ENCODE data around the gene SRSF11. TPM values are rescaled to one million over a fixed set of nuclear protein-coding genes. Genes with fewer than 3 reads are reported as not detected.

SRSF11 gene
- total RNA-seq, 2 donors from 2014 or later = 227 to 232 TPM

GRCh38 chr1:70202173-70202758 is 18.9 kb upstream of the SRSF11 start:
- Mint-ChIP-seq H3K27me3 (ENCODE audit: insufficient read depth) (no peaks in the 10 kb centered on the region), H3K36me3 (ENCODE audit: low read depth) (no peaks in the 10 kb centered on the region), H3K4me3 (no peak overlapping the region), H3K9me3 (no peaks in the 10 kb centered on the region), H3K4me1 (peaks cover 12% of the 10 kb centered on the region), H3K27ac (no peak overlapping the region)
- Histone ChIP-seq H3K36me3 (ENCODE audit: control insufficient read depth, insufficient read depth, low read length) (peaks cover 3% of the 10 kb centered on the region), H3K9me3 (ENCODE audit: control insufficient read depth, low read length) (no peaks in the 10 kb centered on the region), H3K27ac (ENCODE audit: low read depth, low read length) (no peak overlapping the region), H3K27me3 (ENCODE audit: control insufficient read depth, insufficient read depth, low read length, poor library complexity, severe bottlenecking) (no peaks in the 10 kb centered on the region), H3K4me1 (ENCODE audit: control insufficient read depth, insufficient read depth, low read length) (peaks cover 3% of the 10 kb centered on the region), H3K9ac (ENCODE audit: extremely low read depth, low read length, poor library complexity, severe bottlenecking) (no peak overlapping the region), H3K4me3 (ENCODE audit: low read length) (no peak overlapping the region)
- TF ChIP-seq CTCF (conservative IDR thresholded peaks at IDR 0.05) = no peak
- no peak for DNase-seq
- WGBS, 2 experiments (ENCODE audit: insufficient coverage in 1 of 2, insufficient read length in 1 of 2) = 58 to 77% methylated on average over 1 to 2 of the region's 2 CpGs

- TF ChIP-seq CTCF (conservative IDR thresholded peaks at IDR 0.05) = no peak
- H3K4me3 Mint-ChIP-seq = peak overlapping the region; percentile 99
- H3K9me3 ChIP-seq (ENCODE audit: control insufficient read depth, low read length) = no peaks in the 10 kb centered on the region
- H3K4me1 Mint-ChIP-seq = peaks cover 12% of the 10 kb centered on the region
- H3K4me3 ChIP-seq (ENCODE audit: low read length) = peak overlapping the region; percentile 100
- no peak overlapping the region for H3K27ac ChIP-seq (ENCODE audit: low read depth, low read length)
- H3K9me3 Mint-ChIP-seq = no peaks in the 10 kb centered on the region
- no peak for DNase-seq
- peak overlapping the region; percentile 97 for H3K9ac ChIP-seq (ENCODE audit: extremely low read depth, low read length, poor library complexity, severe bottlenecking)
- no peak overlapping the region for H3K27ac Mint-ChIP-seq
- H3K4me1 ChIP-seq (ENCODE audit: control insufficient read depth, insufficient read depth, low read length) = peaks cover 4% of the 10 kb centered on the region
- H3K36me3 ChIP-seq (ENCODE audit: control insufficient read depth, insufficient read depth, low read length) = peaks cover 22% of the 10 kb centered on the region
- no peaks in the 10 kb centered on the region for H3K27me3 ChIP-seq (ENCODE audit: control insufficient read depth, insufficient read depth, low read length, poor library complexity, severe bottlenecking)
- H3K36me3 Mint-ChIP-seq (ENCODE audit: low read depth) = peaks cover 13% of the 10 kb centered on the region
- 100% methylated on average over 1 of the region's 1 CpG; no CpG with 5 or more reads in 1 of the 2 experiments for WGBS, 2 experiments (ENCODE audit: insufficient coverage in 1 of 2, insufficient read length in 1 of 2)
- H3K27me3 Mint-ChIP-seq (ENCODE audit: insufficient read depth) = no peaks in the 10 kb centered on the region
Observed at GRCh38 chr1:70204139-70204538, 17.0 kb upstream of the SRSF11 start.

GRCh38 chr1:70204600-70204999 is 16.6 kb upstream of the SRSF11 start:
- peaks cover 4% of the 10 kb centered on the region for H3K4me1 ChIP-seq (ENCODE audit: control insufficient read depth, insufficient read depth, low read length)
- no peaks in the 10 kb centered on the region for H3K9me3 Mint-ChIP-seq
- no peaks in the 10 kb centered on the region for H3K27me3 Mint-ChIP-seq (ENCODE audit: insufficient read depth)
- peak overlapping the region; percentile 99 for H3K4me3 Mint-ChIP-seq
- 6 to 7% methylated on average over 4 of the region's 4 CpGs for WGBS, 2 experiments (ENCODE audit: insufficient coverage in 1 of 2, insufficient read length in 1 of 2)
- peak overlapping the region; percentile 97 for H3K9ac ChIP-seq (ENCODE audit: extremely low read depth, low read length, poor library complexity, severe bottlenecking)
- peaks cover 13% of the 10 kb centered on the region for H3K36me3 Mint-ChIP-seq (ENCODE audit: low read depth)
- no peak overlapping the region for H3K27ac ChIP-seq (ENCODE audit: low read depth, low read length)
- H3K36me3 ChIP-seq (ENCODE audit: control insufficient read depth, insufficient read depth, low read length) = peaks cover 23% of the 10 kb centered on the region
- peaks cover 12% of the 10 kb centered on the region for H3K4me1 Mint-ChIP-seq
- H3K27me3 ChIP-seq (ENCODE audit: control insufficient read depth, insufficient read depth, low read length, poor library complexity, severe bottlenecking) = no peaks in the 10 kb centered on the region
- no peaks in the 10 kb centered on the region for H3K9me3 ChIP-seq (ENCODE audit: control insufficient read depth, low read length)
- no peak for DNase-seq
- H3K4me3 ChIP-seq (ENCODE audit: low read length) = peak overlapping the region; percentile 100
- H3K27ac Mint-ChIP-seq = peak overlapping the region; percentile 100
- no peak for TF ChIP-seq CTCF (conservative IDR thresholded peaks at IDR 0.05)
